ENCODE data around the gene PCSK4.

PCSK4 gene

DNA sequence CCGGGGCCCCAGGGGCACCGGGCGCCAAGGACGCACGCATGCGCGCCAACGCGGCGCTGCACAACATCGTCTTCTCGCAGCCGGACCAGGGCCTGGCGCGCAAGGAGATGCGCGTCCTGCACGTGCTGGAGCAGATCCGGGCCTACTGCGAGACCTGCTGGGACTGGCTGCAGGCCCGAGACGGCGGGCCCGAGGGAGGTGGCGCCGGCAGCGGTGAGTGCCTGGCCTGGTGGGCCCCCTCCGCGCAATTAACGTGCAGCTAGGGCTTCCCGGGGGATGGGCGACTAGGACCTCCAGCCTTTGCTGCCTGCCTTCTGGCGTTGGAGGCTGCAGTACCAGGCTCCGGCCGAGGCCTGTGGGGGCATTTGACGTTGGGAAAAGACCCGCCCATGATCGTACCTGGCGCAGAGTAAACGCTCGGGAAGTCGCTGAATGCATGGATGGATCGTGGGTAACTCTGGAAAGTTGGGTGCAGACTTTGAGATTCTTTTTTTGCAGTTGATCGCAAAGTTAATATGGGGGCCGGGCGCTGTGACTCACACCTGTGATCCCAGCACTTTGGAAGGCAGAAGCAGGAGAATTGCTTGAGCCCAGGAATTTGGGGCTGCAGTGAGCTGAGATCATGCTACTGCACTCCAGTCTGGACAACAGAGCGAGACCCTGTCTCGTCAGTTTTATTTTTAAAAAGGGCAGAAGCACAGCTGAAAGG is 33.0 kb downstream of the PCSK4 start:
- Histone ChIP-seq H2BK120ac (ENCODE audit: low read depth, low read length) (no peak overlapping the region), H3K18ac (ENCODE audit: low read depth in 1 of 2, low read length in 2 of 2) (no peak overlapping the region), H3K4me1 (ENCODE audit: control insufficient read depth, insufficient read depth, low read depth, low read length) (peaks cover 11% of the 10 kb centered on the region), H2BK15ac (ENCODE audit: low read depth, poor library complexity, severe bottlenecking) (no peak overlapping the region), H4K91ac (ENCODE audit: low read length) (no peak overlapping the region), H2BK5ac (ENCODE audit: low read depth, low read length, poor library complexity, severe bottlenecking) (no peak overlapping the region), H3K27me3 (ENCODE audit: control insufficient read depth in 1 of 2, insufficient read depth in 1 of 2, low read length in 2 of 2) (peaks cover 38 to 62% of the 10 kb centered on the region in 2 experiments), H3K36me3 (ENCODE audit: control insufficient read depth in 1 of 2, insufficient read depth in 2 of 2, low read depth in 1 of 2, low read length in 2 of 2) (peaks cover 0 to 20% of the 10 kb centered on the region in 2 experiments), H2AK5ac (ENCODE audit: low read length, severe bottlenecking) (no peak overlapping the region), H2BK12ac (ENCODE audit: low read length in 2 of 2) (no peak overlapping the region), H3K23ac (ENCODE audit: low read length in 2 of 2) (no peak overlapping the region), H2AFZ (ENCODE audit: low read depth, low read length) (no peak overlapping the region), H3K4ac (ENCODE audit: low read depth in 1 of 2, low read length in 2 of 2) (no peak overlapping the region), H3K9ac (ENCODE audit: low read length) (no peak overlapping the region), H3K14ac (ENCODE audit: low read length in 2 of 2) (no peak overlapping the region), H3K27ac (ENCODE audit: low read length, poor library complexity, severe bottlenecking) (no peak overlapping the region), H3K4me3 (ENCODE audit: insufficient read depth in 1 of 2, low read depth in 1 of 2, low read length in 2 of 2) (no peak overlapping the region), H3K79me1 (replicated peaks; ENCODE audit: low read length, poor library complexity, severe bottlenecking) (no peaks in the 10 kb centered on the region), H3K4me2 (ENCODE audit: low read length, poor library complexity, severe bottlenecking) (no peak overlapping the region), H3K9me3 (ENCODE audit: control insufficient read depth, low read length) (no peaks in the 10 kb centered on the region), H4K8ac (ENCODE audit: low read length) (no peak overlapping the region)
- no peak for DNase-seq
- WGBS = 37% methylated on average over 48 of the region's 48 CpGs

GRCh38 chr19:1456121-1456900 is 33.8 kb downstream of the PCSK4 start:
- Histone ChIP-seq H4K91ac (ENCODE audit: low read length) (no peak overlapping the region), H3K4me3 (ENCODE audit: insufficient read depth in 1 of 2, low read depth in 1 of 2, low read length in 2 of 2) (no peak overlapping the region), H4K8ac (ENCODE audit: low read length) (no peak overlapping the region), H3K4me1 (ENCODE audit: control insufficient read depth, insufficient read depth, low read depth, low read length) (peaks cover 11% of the 10 kb centered on the region), H2BK5ac (ENCODE audit: low read depth, low read length, poor library complexity, severe bottlenecking) (no peak overlapping the region), H3K36me3 (ENCODE audit: control insufficient read depth in 1 of 2, insufficient read depth in 2 of 2, low read depth in 1 of 2, low read length in 2 of 2) (peaks cover 0 to 20% of the 10 kb centered on the region in 2 experiments), H2AFZ (ENCODE audit: low read depth, low read length) (no peak overlapping the region), H2AK5ac (ENCODE audit: low read length, severe bottlenecking) (no peak overlapping the region), H2BK120ac (ENCODE audit: low read depth, low read length) (no peak overlapping the region), H3K4ac (ENCODE audit: low read depth in 1 of 2, low read length in 2 of 2) (no peak overlapping the region), H3K9me3 (ENCODE audit: control insufficient read depth, low read length) (no peaks in the 10 kb centered on the region), H2BK15ac (ENCODE audit: low read depth, poor library complexity, severe bottlenecking) (no peak overlapping the region), H3K27ac (ENCODE audit: low read length, poor library complexity, severe bottlenecking) (no peak overlapping the region), H3K23ac (ENCODE audit: low read length in 2 of 2) (no peak overlapping the region), H3K9ac (ENCODE audit: low read length) (no peak overlapping the region), H2BK12ac (ENCODE audit: low read length in 2 of 2) (no peak overlapping the region), H3K14ac (ENCODE audit: low read length in 2 of 2) (no peak overlapping the region), H3K18ac (ENCODE audit: low read depth in 1 of 2, low read length in 2 of 2) (no peak overlapping the region), H3K79me1 (replicated peaks; ENCODE audit: low read length, poor library complexity, severe bottlenecking) (no peaks in the 10 kb centered on the region), H3K4me2 (ENCODE audit: low read length, poor library complexity, severe bottlenecking) (no peak overlapping the region), H3K27me3 (ENCODE audit: control insufficient read depth in 1 of 2, insufficient read depth in 1 of 2, low read length in 2 of 2) (peaks cover 47 to 71% of the 10 kb centered on the region in 2 experiments)
- no peak for DNase-seq
- 79% methylated on average over 40 of the region's 43 CpGs for WGBS

DNA sequence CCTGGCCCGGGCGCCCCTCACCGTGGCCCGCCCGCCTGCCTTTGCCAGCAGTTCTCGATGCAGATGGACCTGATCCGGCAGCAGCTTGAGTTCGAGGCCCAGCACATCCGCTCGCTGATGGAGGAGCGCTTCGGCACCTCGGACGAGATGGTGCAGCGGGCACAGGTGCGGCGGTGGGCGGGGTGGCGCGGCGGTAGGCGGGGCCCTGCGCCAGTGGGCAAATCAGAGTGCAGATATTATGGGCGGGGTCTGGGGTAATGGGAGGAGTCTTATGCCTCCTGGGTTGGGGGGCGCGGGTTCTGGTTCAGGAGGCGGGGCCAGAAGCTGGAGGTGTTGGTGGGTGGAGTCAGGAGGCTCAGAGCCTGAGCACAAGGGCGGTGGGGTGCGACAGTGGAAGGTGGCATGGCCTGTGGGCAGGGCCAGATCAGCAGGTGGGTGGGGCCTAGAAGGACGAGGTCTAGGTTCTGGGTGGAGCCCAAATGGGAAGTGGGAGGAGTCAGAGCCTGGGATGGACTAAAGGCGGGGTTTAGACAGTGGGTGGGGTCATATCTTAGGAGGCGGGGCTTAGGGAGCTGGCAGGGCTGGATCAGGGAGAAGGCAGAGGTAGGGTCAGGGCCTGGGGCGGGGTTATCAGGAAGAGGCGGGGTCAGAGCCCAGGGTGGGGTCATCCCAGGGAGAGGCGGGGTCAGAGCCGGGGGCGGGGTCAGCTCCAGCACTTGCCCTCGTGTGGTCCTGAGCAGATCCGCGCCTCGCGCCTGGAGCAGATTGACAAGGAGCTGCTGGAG is 34.6 kb downstream of the PCSK4 start:
- no peak overlapping the region for H3K14ac ChIP-seq (ENCODE audit: low read length in 2 of 2)
- H3K4me3 ChIP-seq (ENCODE audit: insufficient read depth in 1 of 2, low read depth in 1 of 2, low read length in 2 of 2) = no peak overlapping the region
- H3K36me3 ChIP-seq (ENCODE audit: control insufficient read depth in 1 of 2, insufficient read depth in 2 of 2, low read depth in 1 of 2, low read length in 2 of 2) = peaks cover 0 to 12% of the 10 kb centered on the region in 2 experiments
- no peak overlapping the region for H4K91ac ChIP-seq (ENCODE audit: low read length)
- H3K79me1 ChIP-seq (replicated peaks; ENCODE audit: low read length, poor library complexity, severe bottlenecking) = no peaks in the 10 kb centered on the region
- H3K4me1 ChIP-seq (ENCODE audit: control insufficient read depth, insufficient read depth, low read depth, low read length) = peaks cover 13% of the 10 kb centered on the region
- H2BK5ac ChIP-seq (ENCODE audit: low read depth, low read length, poor library complexity, severe bottlenecking) = no peak overlapping the region
- no peak overlapping the region for H3K4ac ChIP-seq (ENCODE audit: low read depth in 1 of 2, low read length in 2 of 2)
- H3K4me2 ChIP-seq (ENCODE audit: low read length, poor library complexity, severe bottlenecking) = no peak overlapping the region
- no peak overlapping the region for H2AK5ac ChIP-seq (ENCODE audit: low read length, severe bottlenecking)
- peak; percentile 54 for DNase-seq
- H3K23ac ChIP-seq (ENCODE audit: low read length in 2 of 2) = no peak overlapping the region
- peaks cover 55 to 79% of the 10 kb centered on the region in 2 experiments for H3K27me3 ChIP-seq (ENCODE audit: control insufficient read depth in 1 of 2, insufficient read depth in 1 of 2, low read length in 2 of 2)
- H3K27ac ChIP-seq (ENCODE audit: low read length, poor library complexity, severe bottlenecking) = no peak overlapping the region
- no peak overlapping the region for H2AFZ ChIP-seq (ENCODE audit: low read depth, low read length)
- no peak overlapping the region for H4K8ac ChIP-seq (ENCODE audit: low read length)
- H2BK12ac ChIP-seq (ENCODE audit: low read length in 2 of 2) = no peak overlapping the region
- H3K9ac ChIP-seq (ENCODE audit: low read length) = no peak overlapping the region
- no peak overlapping the region for H2BK120ac ChIP-seq (ENCODE audit: low read depth, low read length)
- H3K9me3 ChIP-seq (ENCODE audit: control insufficient read depth, low read length) = no peaks in the 10 kb centered on the region
- WGBS = 31% methylated on average over 42 of the region's 42 CpGs
- H3K18ac ChIP-seq (ENCODE audit: low read depth in 1 of 2, low read length in 2 of 2) = no peak overlapping the region
- no peak overlapping the region for H2BK15ac ChIP-seq (ENCODE audit: low read depth, poor library complexity, severe bottlenecking)

- H3K27me3 ChIP-seq (ENCODE audit: control insufficient read depth in 1 of 2, insufficient read depth in 1 of 2, low read length in 2 of 2) = peaks cover 60 to 85% of the 10 kb centered on the region in 2 experiments
- H3K4me2 ChIP-seq (ENCODE audit: low read length, poor library complexity, severe bottlenecking) = no peak overlapping the region
- 50% methylated on average over 20 of the region's 22 CpGs for WGBS
- H4K8ac ChIP-seq (ENCODE audit: low read length) = no peak overlapping the region
- no peak overlapping the region for H4K91ac ChIP-seq (ENCODE audit: low read length)
- no peak overlapping the region for H2AFZ ChIP-seq (ENCODE audit: low read depth, low read length)
- H3K14ac ChIP-seq (ENCODE audit: low read length in 2 of 2) = no peak overlapping the region
- no peak overlapping the region for H2BK15ac ChIP-seq (ENCODE audit: low read depth, poor library complexity, severe bottlenecking)
- H2BK12ac ChIP-seq (ENCODE audit: low read length in 2 of 2) = no peak overlapping the region
- H3K18ac ChIP-seq (ENCODE audit: low read depth in 1 of 2, low read length in 2 of 2) = no peak overlapping the region
- H3K4me3 ChIP-seq (ENCODE audit: insufficient read depth in 1 of 2, low read depth in 1 of 2, low read length in 2 of 2) = no peak overlapping the region
- no peak for DNase-seq
- H3K79me1 ChIP-seq (replicated peaks; ENCODE audit: low read length, poor library complexity, severe bottlenecking) = no peaks in the 10 kb centered on the region
- no peak overlapping the region for H2AK5ac ChIP-seq (ENCODE audit: low read length, severe bottlenecking)
- no peak overlapping the region for H3K23ac ChIP-seq (ENCODE audit: low read length in 2 of 2)
- H3K4me1 ChIP-seq (ENCODE audit: control insufficient read depth, insufficient read depth, low read depth, low read length) = peaks cover 13% of the 10 kb centered on the region
- H2BK120ac ChIP-seq (ENCODE audit: low read depth, low read length) = no peak overlapping the region
- H2BK5ac ChIP-seq (ENCODE audit: low read depth, low read length, poor library complexity, severe bottlenecking) = no peak overlapping the region
- no peak overlapping the region for H3K9ac ChIP-seq (ENCODE audit: low read length)
- H3K36me3 ChIP-seq (ENCODE audit: control insufficient read depth in 1 of 2, insufficient read depth in 2 of 2, low read depth in 1 of 2, low read length in 2 of 2) = peaks cover 0 to 6% of the 10 kb centered on the region in 2 experiments
- no peaks in the 10 kb centered on the region for H3K9me3 ChIP-seq (ENCODE audit: control insufficient read depth, low read length)
- no peak overlapping the region for H3K27ac ChIP-seq (ENCODE audit: low read length, poor library complexity, severe bottlenecking)
- H3K4ac ChIP-seq (ENCODE audit: low read depth in 1 of 2, low read length in 2 of 2) = no peak overlapping the region
These were observed 35.2 kb downstream of the PCSK4 start for GRCh38 chr19:1455002-1455335.

All from mesenchymal stem cell (in vitro differentiated cells and primary cell).